ENCODE data around the gene ZNF143. TPM values are rescaled to one million over a fixed set of nuclear protein-coding genes. Genes with fewer than 3 reads are reported as not detected.
"Not testable (repeated sequence)": the region's sequence is repeated elsewhere in the genome, so short reads cannot be mapped to it uniquely, and the experiment has no call there.

ZNF143 gene
- polyA plus RNA-seq: 28.9 TPM

DNA sequence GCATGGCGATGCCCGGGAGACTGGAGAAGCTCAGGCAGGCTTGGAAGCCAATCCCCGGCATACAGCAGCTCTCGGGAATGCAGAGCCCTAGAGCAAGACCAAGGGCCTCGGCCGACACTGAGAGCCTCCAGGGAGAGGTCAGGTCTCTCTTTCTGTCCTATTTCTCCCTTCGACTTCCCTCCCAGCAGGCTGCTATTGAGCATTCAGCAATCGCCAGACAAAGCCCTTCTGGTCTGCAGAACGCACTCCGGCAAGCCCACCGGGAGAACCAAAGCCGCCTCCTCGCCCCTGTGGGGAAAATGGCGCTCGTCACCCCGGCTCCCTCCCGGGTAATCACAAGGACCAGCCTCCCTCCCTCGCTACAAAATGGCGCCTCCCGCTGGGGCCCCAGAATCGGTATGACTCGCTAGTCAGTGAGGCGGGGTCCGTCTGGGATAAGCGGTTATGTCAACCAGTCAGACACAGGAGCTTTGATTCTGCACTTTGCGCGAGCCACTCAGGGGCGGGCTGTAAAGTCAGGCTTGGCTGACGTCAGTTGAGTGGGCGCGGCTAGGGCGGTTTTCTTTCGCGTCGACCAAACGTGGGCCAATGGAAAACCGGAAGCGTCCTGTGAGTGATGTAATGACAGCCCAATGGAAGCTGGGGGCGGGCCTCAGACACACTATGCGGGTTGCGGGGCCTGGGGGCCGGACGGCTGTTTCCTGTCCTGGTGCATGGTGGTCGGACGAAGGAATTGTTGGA lies at the start of gene ZNF143:
Gene ZNF143 (plus strand): TSS at position 691 of the 741 bp plus-strand sequence. CDS start 10,297 bp downstream, outside the sequence.
- peak within 1 kb of the TSS; percentile 94 to 98 (median 98) for H3K4me3 Mint-ChIP-seq
- H3K27ac Mint-ChIP-seq: peak within 1 kb of the TSS; percentile 95 to 99 (median 96)
- no peaks in the 10 kb centered on the region for H3K27me3 Mint-ChIP-seq
- peaks cover 22 to 26% (median 23%) of the 10 kb centered on the region in 3 donors for H3K4me1 Mint-ChIP-seq
- H3K36me3 Mint-ChIP-seq: peaks cover 3% of the 10 kb centered on the region
- no peaks in the 10 kb centered on the region for H3K9me3 Mint-ChIP-seq

- Mint-ChIP-seq H3K36me3 (peaks cover 8% of the 10 kb centered on the region), H3K27me3 (no peaks in the 10 kb centered on the region), H3K4me1 (no peaks in the 10 kb centered on the region), H3K4me3 (no peak overlapping the region), H3K9me3 (no peaks in the 10 kb centered on the region), H3K27ac (no peak overlapping the region)
Measured at GRCh38 chr11:9428706-9429105, 32.1 kb upstream of the ZNF143 start.

DNA sequence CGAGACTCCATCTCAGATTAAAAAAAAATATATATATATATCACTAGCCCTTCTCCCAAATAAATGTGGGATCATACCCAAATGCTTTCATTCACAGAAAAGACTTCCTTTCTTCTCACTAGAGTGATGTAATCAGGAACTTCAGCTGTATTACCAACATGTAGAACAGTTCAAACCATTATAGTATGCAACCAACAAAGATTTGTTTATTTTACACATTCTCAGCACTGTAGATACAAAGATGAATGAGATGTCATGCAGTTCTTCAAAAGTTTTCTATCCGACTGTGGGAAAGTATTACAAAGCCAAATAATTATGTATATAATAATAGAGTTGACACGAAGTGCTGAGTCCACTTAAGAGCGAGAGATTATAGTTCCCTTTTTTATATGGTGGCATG lies 22.2 kb upstream of the ZNF143 start:
- Mint-ChIP-seq H3K4me1 (no peaks in the 10 kb centered on the region), H3K27ac (no peak overlapping the region)

DNA sequence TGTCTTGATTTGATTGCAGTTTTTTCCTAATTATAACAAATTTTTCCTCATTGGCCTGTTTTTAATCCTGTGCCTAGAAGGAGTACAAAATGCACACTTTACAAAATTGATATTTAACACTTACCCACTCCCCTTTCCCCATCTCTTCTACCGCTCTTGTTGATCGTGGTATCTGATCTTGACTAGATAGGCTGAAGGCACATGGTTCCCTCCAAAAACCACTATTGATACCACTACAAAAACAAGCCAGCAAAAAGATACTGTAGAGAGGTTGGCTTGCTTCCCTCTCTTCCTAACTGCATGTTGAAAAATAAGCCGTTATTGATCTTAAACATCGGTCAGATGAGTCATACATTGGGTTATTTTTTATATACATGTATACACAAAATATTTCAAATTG lies 14.6 kb upstream of the ZNF143 start:
- Mint-ChIP-seq H3K36me3 (peaks cover 3% of the 10 kb centered on the region), H3K4me1 (no peaks in the 10 kb centered on the region), H3K4me3 (no peak overlapping the region), H3K9me3 (no peaks in the 10 kb centered on the region), H3K27me3 (no peaks in the 10 kb centered on the region), H3K27ac (no peak overlapping the region)

More for the DNA sequence above, 22.2 kb upstream of the ZNF143 start:
- Mint-ChIP-seq H3K4me3 (peak overlapping the region in 1 of 4 donors; percentile 52), H3K9me3 (no peaks in the 10 kb centered on the region), H3K36me3 (peaks cover 3% of the 10 kb centered on the region), H3K27me3 (no peaks in the 10 kb centered on the region)

DNA sequence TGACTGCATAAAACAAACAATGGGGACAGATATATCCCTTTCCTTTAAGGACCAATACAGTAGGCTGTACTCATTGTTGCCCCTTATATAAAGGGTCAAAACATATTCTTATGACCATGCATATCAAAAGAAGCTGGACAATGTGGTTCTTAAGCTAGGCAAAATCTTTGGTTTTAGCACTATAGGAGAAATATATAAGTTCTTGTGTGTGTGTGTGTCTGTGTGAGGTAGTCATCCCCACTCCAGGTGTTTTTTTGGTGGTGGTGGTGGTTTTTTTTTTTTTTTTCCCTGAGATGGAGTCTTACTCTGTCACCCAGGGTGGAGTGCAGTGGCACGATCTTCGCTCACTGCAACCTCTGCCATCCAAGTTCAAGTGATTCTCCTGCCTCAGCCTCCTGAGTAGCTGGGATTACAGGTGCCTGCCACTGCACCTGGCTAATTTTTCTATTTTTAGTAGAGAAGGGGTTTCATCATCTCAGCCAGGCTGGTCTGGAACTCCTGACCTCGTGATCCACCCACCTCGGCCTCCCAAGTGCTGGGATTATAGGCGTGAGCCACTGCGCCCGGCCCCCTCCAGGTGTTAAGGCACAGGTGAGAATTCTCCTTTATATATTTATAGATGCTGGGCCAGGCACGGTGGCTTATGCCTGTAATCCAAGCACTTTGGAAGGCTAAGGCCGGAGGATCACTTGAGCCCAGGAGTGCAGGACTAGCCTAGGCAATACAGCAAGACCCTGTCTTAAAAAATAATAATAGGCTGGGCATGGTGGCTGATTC lies 12.0 kb upstream of the ZNF143 start:
- H3K36me3 Mint-ChIP-seq: peaks cover 3% of the 10 kb centered on the region
- H3K27me3 Mint-ChIP-seq: no peaks in the 10 kb centered on the region
- no peaks in the 10 kb centered on the region for H3K4me1 Mint-ChIP-seq
- no peak overlapping the region for H3K27ac Mint-ChIP-seq
- no peak overlapping the region for H3K4me3 Mint-ChIP-seq
- H3K9me3 Mint-ChIP-seq: no peaks in the 10 kb centered on the region

GRCh38 chr11:9452023-9452422 lies 8.8 kb upstream of the ZNF143 start:
- not testable (repeated sequence) for H3K27ac Mint-ChIP-seq, H3K4me1 Mint-ChIP-seq

DNA sequence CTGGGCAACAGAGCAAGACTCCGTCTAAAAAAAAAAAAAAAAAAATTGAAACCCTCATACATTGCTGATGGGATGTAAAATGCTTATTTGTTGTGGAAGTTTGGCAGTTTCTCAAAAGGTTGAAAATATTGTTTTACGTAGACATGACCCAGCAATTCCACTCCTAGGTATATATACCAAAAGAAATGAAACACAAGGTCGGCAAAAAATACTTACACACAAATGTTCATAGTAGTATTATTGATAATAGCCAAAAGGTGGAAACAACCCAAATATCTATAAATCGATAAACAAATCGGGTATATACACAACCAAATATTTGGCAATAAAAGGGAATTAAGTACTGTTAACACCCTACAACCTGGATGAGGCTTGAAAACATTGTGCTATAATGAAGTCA lies 5.1 kb upstream of the ZNF143 start:
- Mint-ChIP-seq H3K9me3 (no peaks in the 10 kb centered on the region), H3K36me3 (no peaks in the 10 kb centered on the region), H3K4me1 (peaks cover 5 to 8% (median 8%) of the 10 kb centered on the region in 3 donors), H3K4me3 (peak overlapping the region in 1 of 4 donors; percentile 49), H3K27me3 (no peaks in the 10 kb centered on the region), H3K27ac (peak overlapping the region in 1 of 3 donors; percentile 44)

More at GRCh38 chr11:9452023-9452422, 8.8 kb upstream of the ZNF143 start:
- not testable (repeated sequence) for H3K36me3 Mint-ChIP-seq, H3K27me3 Mint-ChIP-seq, H3K9me3 Mint-ChIP-seq
- H3K4me3 Mint-ChIP-seq: peak overlapping the region in 1 of 4 donors; percentile 58

DNA sequence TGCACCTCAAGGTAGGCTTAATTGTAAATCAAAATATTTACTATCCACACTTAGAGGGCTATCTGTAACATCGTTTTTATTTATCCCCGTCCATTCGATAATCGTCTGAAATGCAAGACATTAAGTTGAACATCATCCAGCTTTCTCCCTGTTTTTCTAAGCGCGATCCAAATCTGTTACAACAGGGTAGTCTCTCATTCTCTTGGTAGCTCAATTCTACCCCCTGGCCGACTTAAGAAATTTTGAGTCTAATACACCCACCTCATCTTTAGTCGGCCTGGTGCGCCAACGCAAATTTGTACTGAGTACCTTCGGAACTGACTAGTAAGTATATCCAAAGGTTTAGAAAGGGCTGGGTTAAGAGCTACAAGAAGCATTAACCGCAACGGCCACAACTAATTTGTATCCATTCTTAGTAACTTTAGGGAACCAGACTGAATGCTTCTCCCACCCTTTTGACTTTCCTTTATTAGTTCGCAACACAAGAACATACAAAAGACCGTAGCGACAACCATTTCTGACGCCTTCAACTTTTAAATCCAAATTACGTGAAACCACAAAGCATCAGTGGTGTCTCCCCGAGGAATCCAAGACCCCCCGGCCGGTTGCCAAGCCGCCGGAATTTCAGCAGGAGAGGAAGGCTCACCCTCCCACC lies 1.0 kb upstream of the ZNF143 start:
- H3K36me3 Mint-ChIP-seq: peaks cover 3% of the 10 kb centered on the region
- no peaks in the 10 kb centered on the region for H3K27me3 Mint-ChIP-seq
- peak overlapping the region; percentile 94 to 98 (median 98) for H3K4me3 Mint-ChIP-seq
- no peaks in the 10 kb centered on the region for H3K9me3 Mint-ChIP-seq
- H3K4me1 Mint-ChIP-seq: peaks cover 22 to 26% (median 23%) of the 10 kb centered on the region in 3 donors
- peak overlapping the region; percentile 95 to 99 (median 96) for H3K27ac Mint-ChIP-seq

- peak overlapping the region; percentile 94 to 98 (median 98) for H3K4me3 Mint-ChIP-seq
- peaks cover 3% of the 10 kb centered on the region for H3K36me3 Mint-ChIP-seq
- H3K4me1 Mint-ChIP-seq: peaks cover 22 to 26% (median 24%) of the 10 kb centered on the region in 3 donors
- peak overlapping the region; percentile 95 to 99 (median 96) for H3K27ac Mint-ChIP-seq
- no peaks in the 10 kb centered on the region for H3K9me3 Mint-ChIP-seq
- no peaks in the 10 kb centered on the region for H3K27me3 Mint-ChIP-seq
Measured at GRCh38 chr11:9461063-9461759, 399 bp downstream of the ZNF143 start.

DNA sequence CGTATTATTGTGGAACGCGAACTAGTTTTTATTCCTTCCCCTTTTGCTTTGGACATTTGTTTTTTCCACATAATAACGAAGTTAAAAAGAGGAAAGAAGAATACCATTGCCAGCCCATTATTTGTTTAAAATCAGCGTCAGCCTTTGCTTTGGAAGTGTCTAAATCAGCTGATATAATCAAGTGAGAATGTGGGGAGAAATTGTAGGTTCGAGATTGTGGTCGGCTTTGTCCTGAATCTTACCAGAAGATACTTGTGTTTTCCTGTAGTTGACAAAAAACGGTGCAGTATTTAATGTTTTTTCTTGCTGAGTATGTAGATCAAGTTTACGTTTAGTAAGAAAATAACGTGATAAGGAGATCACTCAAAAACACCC lies 935 bp downstream of the ZNF143 start:
- Mint-ChIP-seq H3K4me3 (peak overlapping the region; percentile 94 to 98 (median 98)), H3K36me3 (peaks cover 5% of the 10 kb centered on the region), H3K27ac (peak overlapping the region; percentile 95 to 99 (median 96)), H3K27me3 (no peaks in the 10 kb centered on the region), H3K4me1 (peaks cover 22 to 27% (median 26%) of the 10 kb centered on the region in 3 donors), H3K9me3 (no peaks in the 10 kb centered on the region)

DNA sequence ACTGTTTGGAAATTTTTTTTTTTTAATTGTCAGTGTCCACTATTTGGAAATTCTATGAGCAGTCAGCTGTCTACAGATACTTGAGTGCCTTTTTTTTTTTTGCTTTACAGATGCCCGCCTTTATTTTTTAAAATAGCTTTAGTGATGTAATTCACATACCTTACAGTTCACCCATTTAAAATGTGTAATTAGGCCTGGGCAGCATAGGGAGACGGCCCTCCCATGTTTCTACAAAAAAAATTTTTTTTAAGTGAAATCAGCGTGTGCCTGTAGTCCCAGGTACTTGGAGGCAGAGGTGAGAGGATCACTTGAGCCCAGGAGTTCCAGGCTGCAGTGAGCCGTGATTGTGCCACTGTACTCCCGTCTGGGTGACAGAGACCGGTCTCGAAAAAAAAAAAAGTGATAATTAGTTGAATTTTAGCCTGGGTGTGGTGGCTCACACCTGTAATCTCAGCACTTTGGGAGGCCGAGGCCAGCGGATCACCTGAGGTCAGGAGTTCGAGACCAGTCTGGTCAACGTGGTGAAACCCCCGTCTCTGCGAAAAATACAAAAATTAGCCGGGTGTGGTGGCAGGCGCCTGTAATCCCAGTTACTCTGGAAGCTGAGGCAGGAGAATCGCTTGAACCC lies 1.5 kb downstream of the ZNF143 start:
- H3K9me3 Mint-ChIP-seq: no peaks in the 10 kb centered on the region
- H3K4me1 Mint-ChIP-seq: peaks cover 22 to 29% (median 26%) of the 10 kb centered on the region in 3 donors
- no peaks in the 10 kb centered on the region for H3K27me3 Mint-ChIP-seq
- H3K36me3 Mint-ChIP-seq: peaks cover 6% of the 10 kb centered on the region
- H3K4me3 Mint-ChIP-seq: peak overlapping the region; percentile 94 to 98 (median 98)
- peak overlapping the region; percentile 95 to 99 (median 96) for H3K27ac Mint-ChIP-seq

- H3K4me3 Mint-ChIP-seq: peak overlapping the region; percentile 94 to 98 (median 98)
- H3K4me1 Mint-ChIP-seq: peaks cover 24 to 32% (median 28%) of the 10 kb centered on the region in 3 donors
- no peaks in the 10 kb centered on the region for H3K9me3 Mint-ChIP-seq
- peaks cover 6% of the 10 kb centered on the region for H3K36me3 Mint-ChIP-seq
- no peaks in the 10 kb centered on the region for H3K27me3 Mint-ChIP-seq
- peak overlapping the region; percentile 95 to 99 (median 96) for H3K27ac Mint-ChIP-seq
Measured at GRCh38 chr11:9462806-9463537, 2.2 kb downstream of the ZNF143 start.

DNA sequence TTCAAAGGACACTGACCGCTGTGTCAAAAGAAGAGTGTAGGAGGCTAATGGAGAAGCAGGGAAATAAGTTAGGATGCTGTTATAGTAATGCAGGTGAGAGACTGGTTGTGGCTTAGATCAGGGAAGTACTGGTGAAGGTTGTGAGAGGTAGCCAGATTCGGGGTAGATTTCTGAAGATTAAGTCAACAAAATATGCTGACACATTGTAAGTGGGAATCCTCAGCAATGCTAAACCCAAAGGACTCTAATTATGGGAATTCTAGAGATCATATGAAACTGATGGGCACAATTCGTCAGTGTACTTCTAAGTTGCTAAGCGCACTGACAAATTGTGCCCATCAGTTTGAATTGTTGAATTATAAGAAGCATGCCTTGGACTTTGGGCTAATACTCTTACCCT lies 10.0 kb downstream of the ZNF143 start:
- H3K4me3 Mint-ChIP-seq: no peak overlapping the region
- H3K4me1 Mint-ChIP-seq: peaks cover 6 to 12% (median 6%) of the 10 kb centered on the region in 3 donors
- peaks cover 6% of the 10 kb centered on the region for H3K36me3 Mint-ChIP-seq
- H3K27ac Mint-ChIP-seq: peak overlapping the region in 1 of 3 donors; percentile 54
- H3K27me3 Mint-ChIP-seq: no peaks in the 10 kb centered on the region
- H3K9me3 Mint-ChIP-seq: no peaks in the 10 kb centered on the region
